Stimulated activated CD8-positive, alpha-beta memory T cell treated with anti-CD3 and anti-CD28 coated beads, Interleukin-7, amount 100 ng/mL, for 24 hours (primary cell): ENCODE results near the gene DBNDD1.
"Not testable (repeated sequence)": the region's sequence is repeated elsewhere in the genome, so short reads cannot be mapped to it uniquely, and the experiment has no call there.

ENCODE experiments used
- DNase-seq: peaks from one replicate; pipeline ENCODE4 v3.0.0-alpha.2; 2020; ENCODE audit warnings: low read depth

DBNDD1 gene, protein sequence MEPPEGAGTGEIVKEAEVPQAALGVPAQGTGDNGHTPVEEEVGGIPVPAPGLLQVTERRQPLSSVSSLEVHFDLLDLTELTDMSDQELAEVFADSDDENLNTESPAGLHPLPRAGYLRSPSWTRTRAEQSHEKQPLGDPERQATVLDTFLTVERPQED

DNA sequence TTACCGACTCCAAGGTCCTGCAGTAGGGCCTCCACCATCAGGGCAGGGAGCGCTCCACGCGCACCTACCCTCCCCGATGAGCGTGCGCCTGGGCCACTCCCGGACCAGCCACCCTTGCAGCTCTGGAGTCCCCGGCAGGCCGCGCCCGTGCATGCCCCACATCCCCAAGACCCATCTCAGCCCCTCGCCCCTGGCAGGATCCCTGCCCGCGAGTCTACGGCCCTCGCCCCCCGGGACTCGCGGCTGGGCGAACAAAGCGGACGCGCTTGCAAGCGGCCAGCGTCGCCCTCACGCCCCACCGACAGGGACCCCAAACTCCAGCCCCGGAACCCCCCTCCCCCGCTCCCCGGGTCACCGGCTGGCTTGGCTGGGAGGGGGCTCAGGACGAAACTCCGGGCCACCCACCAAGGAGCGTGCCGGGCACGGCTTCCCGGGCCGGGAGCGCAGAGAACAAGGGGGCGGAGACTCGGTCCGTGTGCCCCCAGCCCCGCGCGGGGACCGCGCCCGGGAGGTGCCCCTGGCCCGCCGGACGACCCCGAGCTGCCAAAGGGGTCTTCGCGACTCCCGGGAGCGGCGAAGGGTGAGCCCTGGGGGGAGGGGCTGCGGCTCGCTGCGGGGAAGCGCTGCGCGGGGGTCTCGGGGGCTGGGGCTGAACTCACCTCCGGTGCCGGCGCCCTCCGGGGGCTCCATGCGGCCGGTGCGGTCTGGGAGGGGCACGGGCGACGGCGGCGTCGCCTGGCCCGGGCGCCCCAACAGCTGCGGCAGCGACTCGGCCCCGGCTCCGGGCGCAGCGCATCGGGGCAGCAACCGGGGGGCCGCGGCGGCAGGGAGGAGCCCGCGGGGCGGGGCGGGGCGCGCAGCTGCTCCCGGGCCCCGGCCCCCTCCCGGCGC lies at the start of gene DBNDD1:
Gene DBNDD1, minus strand, starts transcription at position 805 of the 891 bp plus-strand sequence. Its CDS starts 115 bp downstream, at position 690.
- DNase-seq, result no peak

DNA sequence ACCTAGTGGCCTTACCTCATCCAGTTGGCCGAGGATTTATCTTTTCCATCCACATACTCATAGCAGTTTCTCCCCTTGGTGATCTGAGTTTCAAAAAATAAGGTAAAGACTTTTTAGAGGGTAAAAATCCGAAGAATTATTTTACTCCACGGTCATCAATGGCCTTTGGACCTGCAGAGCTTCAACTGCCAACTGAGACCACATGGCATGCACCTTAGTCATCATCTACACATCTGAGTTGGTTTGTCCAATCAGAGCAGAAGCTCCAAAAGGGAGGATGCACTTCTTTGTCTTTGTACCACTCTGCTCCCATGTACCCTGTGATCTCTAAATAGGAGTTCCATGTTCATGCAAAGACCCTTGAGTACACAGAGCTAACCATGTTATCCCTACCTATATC lies 42.2 kb upstream of the DBNDD1 start:
- DNase-seq, result no peak

DNA sequence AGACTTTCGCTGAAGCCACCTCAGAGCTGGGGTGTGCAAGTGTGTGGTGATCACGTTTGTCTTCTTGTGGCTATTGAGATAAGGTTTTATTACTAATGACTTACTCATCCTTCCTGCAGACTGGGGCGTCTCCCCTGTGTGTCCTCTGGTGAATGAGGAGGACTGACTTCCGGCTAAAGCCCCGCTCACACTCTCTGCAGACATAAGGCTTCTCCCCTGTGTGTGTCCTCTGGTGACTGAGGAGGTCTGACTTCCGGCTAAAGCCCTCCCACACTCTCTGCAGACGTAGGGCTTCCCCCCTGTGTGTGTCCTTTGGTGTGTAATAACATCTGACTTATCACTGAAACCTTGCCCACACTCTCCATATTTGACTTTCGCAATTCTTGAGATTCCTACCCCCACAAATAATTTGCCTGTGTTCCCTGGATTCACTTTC lies 38.5 kb upstream of the DBNDD1 start:
- DNase-seq, result no peak

DNA sequence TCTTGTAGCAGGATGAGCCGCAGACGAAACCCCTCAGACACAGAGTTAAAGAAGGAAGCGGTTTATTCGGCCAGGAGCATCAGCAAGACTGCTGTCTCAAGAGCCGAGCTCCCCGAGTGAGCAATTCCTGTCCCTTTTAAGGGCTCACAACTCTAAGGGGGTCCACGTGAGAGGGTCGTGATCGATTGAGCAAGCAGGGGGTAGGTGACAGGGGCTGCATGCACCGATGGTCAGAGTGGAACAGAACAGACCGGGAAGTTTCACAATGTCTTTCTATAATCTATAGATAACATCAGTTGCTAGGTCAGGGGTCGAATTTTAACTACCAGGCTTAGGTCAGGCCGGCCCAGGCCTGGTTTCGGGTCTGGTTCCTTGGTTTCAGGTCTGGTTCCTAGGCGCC lies 37.3 kb upstream of the DBNDD1 start:
- DNase-seq, result not testable (repeated sequence)

DNA sequence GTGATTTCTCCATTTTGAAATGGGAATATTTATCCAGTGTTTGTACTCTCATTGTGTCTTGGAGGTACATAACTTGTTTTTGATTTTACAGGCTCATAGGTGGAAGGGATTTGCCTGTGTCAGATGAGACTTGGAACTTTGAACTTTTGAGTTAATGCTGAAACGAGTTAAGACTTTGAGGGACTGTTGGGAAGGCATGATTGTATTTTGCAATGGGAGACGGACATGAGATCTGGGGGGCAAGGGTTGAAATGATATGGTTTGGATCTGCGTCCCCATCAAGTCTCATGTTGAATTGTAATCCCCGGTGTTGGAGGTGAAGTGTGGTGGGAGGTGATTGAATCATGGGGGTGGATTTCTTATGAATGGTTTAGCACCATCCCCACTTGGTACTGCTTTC lies 36.1 kb upstream of the DBNDD1 start:
- DNase-seq, result no peak

DNA sequence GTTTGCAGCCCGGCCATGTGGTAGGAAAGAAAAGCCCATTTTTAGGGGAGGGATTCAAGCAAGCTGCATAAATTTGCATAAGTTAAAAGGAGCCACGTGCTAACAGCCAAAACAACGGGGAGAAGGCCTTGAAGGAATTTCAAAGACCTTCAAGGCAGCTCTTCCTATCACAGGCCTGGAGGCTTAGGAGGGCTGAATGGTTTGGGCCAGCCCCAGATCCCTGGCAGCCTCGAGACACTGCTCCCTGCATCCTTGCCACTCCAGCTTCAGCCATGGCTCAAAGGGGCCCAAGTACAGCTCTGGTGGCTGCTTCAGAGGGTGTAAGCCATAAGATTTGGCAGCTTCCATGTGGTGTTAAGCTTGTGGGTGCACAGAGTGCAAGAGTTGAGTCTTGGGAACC lies 35.3 kb upstream of the DBNDD1 start:
- DNase-seq, result no peak

DNA sequence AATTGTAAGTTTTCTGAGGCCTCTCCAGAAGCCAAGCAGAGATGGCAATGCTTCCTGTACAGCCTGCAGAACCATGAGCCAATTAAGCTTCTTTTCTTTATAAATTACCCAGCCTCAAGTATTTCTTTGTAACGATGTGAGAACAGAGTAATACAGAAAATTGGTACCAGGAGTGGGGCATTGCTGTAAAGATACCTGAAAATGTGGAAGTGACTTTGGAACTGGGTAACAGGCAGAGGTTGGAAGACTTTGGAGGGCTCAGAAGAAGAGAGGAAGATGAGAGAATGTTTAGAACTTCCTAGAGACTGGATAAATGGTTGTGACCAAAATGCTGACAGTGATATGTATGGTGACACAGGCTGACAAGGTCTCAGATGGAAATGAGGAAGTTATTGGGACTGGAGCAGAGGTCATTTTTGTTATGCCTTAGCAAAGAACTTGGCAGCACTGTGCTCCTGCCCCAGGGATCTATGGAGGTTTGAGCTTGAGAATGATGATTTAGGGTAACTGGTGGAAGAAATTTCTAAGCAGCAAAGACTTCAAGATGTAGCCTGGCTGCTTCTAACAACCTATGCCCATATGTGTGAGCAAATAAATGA lies 34.7 kb upstream of the DBNDD1 start:
- no peak for DNase-seq

DNA sequence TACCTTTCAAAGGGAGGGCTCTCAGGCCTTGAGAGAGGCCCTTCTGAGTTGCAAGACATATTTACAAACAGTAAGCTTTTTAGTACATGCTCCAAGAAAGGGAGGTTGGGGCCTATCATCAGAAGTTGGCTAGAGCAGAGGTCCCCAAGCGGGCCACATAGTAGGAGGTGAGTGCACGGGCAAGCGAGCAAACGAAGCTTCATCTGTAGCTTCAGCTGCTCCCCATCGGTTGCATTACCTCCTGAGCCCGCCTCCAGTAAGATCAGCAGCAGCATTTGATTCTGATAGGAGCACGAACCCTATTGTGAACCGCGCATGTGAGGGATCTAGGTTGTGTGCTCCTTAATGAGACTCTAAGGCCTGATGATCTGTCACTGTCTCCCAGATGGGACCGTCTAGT lies 31.7 kb upstream of the DBNDD1 start:
- no peak for DNase-seq

DNA sequence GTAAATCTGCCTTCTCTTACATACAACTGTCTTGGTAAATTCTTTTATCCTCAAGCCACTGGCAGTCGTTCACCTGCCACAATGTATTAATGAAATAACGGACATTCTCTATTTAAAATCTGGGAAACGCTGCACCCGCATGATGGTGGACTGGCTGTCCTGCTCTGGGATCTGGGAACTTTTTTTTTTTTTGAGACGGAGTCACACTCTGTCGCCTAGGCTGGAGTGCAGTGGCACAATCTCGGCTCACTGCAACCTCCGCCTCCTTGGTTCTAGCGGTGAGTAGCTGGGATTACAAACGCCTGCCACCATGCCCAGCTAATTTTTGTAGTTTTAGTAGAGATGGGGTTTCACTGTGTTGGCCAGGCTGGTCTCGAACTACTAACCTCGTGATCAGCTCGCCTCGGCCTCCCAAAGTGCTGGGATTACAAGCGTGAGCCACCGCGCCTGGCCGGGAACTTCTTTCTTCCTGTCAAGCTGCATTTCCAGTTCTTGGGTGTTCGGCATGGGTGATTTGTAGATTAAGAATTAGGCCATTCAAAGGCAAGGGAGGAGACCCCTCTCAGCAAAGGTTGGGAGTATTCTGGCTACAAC lies 29.6 kb upstream of the DBNDD1 start:
- no peak for DNase-seq

DNA sequence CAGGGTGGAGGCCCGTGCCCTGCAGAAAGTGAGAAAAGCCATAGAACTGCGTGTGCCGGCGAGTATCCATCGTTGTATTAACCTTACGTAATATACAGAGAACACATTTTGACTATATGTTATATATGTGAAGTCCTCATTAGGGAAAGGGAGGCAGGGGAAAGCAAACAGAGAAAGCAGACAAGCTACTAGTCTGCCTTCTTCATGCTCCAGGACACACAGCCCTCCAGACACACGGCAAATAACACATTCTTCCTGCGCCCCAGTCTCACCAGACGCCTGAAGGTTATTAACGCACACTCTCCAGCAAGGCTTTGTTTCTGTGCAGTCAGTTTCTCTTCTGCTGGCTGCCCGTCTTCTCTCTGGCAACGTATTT lies 29.1 kb upstream of the DBNDD1 start:
- no peak for DNase-seq

DNA sequence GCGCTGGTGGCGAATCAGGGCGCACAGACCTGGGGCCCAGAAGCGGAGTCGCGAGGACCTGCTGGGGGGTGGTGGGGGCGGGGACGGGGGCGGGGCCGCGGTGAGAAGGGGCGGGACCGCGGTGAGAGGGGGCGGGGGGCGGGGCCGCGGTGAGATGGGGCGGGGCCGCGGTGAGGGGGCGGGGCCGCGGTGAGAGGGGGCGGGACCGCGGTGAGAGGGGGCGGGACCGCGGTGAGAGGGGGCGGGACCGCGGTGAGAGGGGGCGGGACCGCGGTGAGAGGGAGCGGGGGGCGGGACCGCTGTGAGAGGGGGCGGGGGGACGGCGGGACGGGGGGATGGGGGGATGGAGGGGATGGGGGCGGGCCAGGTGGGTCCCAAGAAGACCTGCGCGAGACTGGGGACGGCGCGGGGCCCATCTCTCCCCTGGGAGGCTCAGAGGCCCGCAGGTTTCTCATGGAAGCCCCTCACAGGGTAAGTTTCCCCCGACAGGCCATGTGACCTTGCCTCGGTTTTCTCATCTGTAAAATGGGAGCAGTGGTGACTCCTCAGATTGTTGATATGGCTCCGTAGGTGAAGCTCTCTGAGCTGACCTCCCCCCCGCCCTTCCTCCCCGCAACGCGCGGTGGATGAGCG lies 28.6 kb upstream of the DBNDD1 start:
- DNase-seq, result no peak

DNA sequence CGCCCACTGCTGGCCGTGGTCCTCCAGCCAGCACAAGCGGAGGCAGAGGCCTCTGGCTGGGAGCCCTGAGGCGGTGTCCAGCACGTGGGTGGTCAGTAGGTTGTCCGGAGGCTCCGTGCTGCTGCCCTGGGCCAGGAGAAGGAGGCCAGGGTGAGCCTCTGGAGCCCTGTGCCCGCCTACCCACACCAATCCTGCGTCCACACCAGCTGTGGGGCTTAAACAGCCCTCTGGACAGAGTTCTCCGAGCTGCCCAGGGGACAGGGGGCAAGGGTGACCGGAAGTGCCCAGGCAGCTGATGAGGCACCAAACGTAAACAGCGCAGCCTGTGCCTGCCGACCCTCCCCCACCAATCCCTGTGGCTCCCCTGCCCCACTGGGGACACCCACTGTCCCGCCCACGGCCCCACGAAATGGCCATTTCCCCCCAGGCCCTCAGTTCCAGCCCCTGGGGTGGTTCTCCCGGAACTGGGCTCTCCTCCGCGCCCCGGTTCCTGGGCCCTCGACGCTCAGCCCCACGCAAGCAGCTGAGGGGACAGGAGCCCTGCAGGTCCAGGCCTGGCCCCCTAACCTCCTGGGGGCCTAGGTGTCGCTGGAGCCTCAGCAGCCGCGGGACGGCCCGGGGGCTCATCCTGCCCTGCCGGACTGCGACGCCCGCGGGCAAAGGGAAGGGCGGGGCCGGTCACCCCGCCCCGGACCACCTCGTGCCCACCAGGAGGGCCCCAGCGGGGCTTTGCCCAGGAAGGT lies 27.9 kb upstream of the DBNDD1 start:
- no peak for DNase-seq

DNA sequence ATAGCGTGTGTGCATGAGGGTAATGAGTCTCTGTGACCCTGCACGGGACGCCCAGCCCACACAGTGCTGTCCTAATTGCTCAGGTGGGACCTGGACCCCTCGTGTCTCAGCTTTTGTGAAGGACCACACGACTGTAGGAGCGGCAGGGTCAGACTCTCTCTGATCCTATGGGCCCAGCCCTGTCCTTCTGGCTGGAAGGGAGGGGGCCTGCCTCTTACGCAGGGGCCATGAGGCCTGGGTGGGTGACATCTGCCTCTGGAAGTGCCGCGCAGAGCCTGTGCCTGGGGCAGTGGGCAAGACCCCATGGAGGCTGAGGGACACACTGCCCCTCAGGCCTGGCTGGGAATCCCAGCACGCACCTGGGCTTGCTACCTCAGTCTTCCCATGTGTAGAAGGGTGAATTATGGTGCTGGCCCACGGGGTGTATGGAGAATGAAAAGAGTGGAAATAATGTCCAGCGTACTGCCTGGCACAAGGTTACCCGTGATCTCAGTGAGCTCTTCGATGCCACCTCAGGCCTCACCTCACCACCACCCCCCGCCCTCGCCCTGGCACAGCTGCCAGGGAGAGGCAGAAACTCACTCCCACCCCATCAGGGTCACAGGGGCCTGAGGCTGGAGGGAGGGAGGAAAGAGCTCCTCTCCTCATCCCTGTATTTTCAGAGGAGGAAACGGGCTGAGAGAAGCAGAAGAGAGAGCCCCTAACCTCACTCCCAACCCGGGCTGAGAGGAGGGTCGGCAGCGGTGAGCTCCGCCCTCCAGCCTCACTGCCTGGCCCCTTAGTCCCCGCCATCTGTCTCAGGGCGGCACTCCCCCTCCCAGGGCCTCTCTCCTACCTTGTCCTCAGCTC lies 27.1 kb upstream of the DBNDD1 start:
- no peak for DNase-seq

DNA sequence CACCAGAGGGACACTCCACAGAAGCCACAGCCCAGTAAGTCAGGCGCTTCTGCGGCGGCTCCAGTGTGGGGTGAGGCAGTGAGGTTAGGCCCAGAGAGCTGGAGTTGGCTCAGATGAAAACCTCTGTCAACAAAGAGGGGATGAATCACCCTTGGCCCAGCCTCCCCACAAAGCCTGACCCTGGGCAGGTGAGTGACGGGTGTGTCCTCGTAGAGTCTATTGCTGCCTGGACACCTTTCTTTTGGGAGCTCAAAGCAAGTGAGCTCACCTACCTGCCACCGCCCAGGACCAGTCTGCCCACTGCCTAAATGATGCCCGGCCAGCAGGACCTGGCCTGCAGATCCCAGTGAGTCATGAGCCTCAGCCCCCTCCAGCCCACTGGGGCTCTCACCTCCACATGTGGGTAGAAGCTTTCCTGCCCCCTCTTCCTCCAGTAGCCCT lies 24.9 kb upstream of the DBNDD1 start:
- DNase-seq, result no peak

DNA sequence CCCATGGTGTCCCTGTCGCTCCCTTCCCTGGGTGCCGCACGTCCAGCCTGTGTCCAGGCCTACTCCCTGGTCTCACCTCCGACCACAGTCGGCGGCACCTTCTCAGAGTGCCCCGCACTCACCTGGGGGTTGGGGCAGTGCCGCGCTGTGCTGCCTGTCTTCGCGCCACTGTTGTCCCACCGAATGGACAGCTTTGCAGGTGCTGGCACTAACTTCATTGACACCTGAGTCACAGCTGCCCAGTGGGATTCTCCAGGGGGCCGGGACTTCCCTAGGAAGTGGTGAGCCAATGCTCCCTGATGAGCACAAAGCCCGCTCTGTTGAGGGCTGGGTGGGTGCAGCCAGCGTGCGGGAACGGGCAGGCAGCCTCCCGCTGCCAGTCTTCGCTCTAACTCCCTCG lies 24.3 kb upstream of the DBNDD1 start:
- DNase-seq, result no peak

DNA sequence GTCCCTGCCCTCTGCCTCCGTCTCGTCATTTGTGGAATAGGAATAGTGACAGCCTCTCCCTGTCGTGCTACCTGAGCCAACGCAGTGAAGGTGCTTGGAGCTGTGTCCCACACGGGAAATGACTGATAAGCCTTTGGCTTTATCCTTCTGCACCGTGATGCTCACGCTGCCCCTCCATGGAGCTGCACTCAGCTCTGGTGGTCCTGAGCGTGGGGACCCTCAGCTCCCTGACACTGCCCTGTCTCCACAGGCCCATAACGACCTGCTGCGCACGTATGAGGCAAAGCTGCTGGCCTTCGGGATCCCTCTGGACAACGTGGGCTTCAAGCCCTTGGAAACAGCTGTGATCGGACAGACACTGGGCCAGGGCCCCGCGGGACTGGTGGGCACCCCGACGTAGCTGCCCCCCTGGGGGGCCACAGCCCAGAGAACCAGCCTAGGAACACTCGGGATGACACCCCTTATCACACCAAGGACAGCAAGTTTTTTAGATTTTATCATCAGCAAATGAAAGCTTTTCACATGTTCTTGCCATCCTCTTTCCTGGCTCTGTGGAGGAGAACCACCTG lies 23.8 kb upstream of the DBNDD1 start:
- DNase-seq, result no peak

DNA sequence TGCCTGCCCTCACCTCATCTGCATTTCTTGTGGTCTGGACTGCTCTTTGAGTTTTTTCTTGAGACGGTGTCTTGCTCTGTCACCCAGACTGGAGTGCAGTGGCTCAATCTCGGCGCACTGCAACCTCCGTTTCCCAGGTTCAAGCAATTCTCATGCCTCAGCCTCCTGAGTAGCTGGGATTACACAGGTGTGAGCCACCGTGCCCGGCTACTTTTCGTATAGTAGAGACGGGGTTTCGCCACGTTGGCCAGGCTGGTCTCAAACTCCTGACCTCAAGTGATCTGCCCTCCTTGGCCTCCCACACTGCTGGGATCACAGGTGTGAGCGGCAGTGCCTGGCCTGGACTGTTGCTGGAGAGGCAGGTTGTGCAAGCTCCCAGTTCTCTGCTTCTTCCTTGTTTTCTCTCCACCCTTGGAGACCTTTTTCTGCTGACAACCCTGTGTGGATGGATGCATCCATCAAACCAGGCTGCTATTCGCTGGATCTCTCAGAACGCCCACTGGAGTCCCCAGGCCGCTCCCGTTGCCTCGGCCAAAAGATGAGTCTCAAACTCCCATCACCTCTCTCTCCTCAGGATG lies 22.7 kb upstream of the DBNDD1 start:
- no peak for DNase-seq

DNA sequence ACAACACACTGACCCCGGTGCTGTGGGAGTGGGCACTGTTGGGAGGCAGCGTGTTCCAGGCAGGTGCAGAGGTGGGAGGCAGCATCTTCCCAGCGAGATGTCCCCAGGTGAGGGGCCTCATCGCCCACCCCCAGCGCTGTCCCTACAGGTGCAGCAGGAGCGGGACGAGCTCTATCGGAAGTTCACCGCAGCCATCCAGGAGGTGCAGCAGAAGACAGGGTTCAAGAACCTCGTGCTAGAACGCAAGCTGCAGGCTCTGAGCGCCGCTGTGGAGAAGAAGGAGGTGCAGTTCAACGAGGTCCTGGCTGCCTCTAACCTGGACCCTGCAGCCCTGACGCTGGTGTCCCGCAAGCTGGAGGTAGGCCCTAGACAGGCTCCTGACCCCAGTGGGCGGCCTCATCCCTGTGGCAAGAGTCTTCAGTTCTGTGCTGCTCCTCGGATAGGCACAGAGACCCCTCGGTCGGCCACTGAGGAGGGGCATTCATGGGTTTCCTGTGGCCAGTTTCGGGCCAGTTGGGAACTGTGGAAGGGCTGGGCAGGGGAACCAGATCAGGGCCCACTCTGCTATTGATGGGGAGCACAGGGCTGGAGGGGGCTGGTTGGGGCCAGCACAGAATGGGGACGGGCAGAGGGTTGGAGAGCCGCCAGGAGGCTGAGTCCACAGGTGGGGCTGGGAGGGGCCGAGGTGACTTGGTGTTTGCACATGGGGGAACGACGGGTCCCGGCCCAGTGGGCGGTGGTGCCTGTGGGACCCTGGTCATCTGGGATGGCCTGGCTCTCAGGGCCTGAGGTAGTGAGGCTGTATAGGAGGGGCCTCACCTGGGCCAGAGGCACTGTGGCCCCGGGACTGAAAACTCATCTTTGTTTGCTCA lies 21.1 kb upstream of the DBNDD1 start:
- no peak for DNase-seq

DNA sequence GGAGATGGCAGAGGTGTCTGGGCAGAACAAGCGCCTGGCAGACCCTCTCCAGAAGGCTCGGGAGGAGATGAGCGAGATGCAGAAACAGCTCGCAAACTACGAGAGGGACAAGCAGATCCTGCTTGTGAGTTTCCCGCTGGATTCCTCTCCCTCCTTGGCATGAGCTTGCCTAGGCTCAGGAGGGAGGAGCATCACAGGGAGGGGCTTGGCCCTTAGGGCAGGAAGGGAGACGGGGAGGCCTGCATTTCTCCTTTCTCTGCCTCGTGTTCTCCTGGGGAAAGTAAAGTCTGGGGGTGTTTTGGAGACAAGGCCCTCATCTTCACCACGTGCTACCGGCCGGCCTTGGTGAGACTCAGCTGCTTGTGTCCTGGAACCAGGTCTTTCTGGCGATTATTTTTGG lies 18.0 kb upstream of the DBNDD1 start:
- no peak for DNase-seq
